A549 (cell line): ENCODE measurements around the gene MIB1.

Experiments used
- EP300 ChIP-seq, 2 experiments: fragments of >200 bp; sonication (Bioruptor Twin); formaldehyde crosslinking; IDR thresholded peaks; 2 replicates in 1 of 2; 3 replicates in 1 of 2; pipeline ENCODE4 v1.6.1; 2016 to 2017
- MAX ChIP-seq: IDR thresholded peaks from 2 replicates; pipeline ENCODE4 v1.6.1; 2012
- MAZ ChIP-seq: fragments of 150-350 bp; IDR thresholded peaks from 2 replicates; pipeline ENCODE4 v1.6.1; 2014; ENCODE audit warnings: antibody characterized with exemption, low read depth, low read length, borderline replicate concordance
- NPAS2 ChIP-seq: fragments of 250-450 bp; sonication (Bioruptor Pico); IDR thresholded peaks from 2 replicates; pipeline ENCODE4 v1.8.0; 2022; ENCODE audit warnings: mild to moderate bottlenecking, moderate library complexity, borderline replicate concordance
- POLR2A ChIP-seq: IDR thresholded peaks from 2 replicates; pipeline ENCODE4 v1.6.1; 2012; ENCODE audit warnings: mild to moderate bottlenecking, low read length
- POLR2AphosphoS2 ChIP-seq: conservative IDR thresholded peaks from 2 replicates; pipeline ENCODE4 v1.6.1; 2012; ENCODE audit warnings: low read length, improper control_type of control experiment, inconsistent platforms
- REST ChIP-seq: fragments of 200-600 bp; sonication (generic); IDR thresholded peaks from 2 replicates; pipeline ENCODE4 v1.6.1; 2016; ENCODE audit warnings: antibody characterized with exemption, mild to moderate bottlenecking, moderate library complexity
- ZFP36 ChIP-seq: fragments of 450-650 bp; IDR thresholded peaks from 2 replicates; pipeline ENCODE4 v1.6.1; 2014; ENCODE audit warnings: borderline replicate concordance; ENCODE audit not compliant: partially characterized antibody
- TF ChIP-seq, protein P1 (sequence below): fragments of >200 bp; sonication (Bioruptor Twin); formaldehyde crosslinking; IDR thresholded peaks from 3 replicates; pipeline ENCODE4 v1.5.1; 2016

- TF ChIP-seq, protein P1, sequence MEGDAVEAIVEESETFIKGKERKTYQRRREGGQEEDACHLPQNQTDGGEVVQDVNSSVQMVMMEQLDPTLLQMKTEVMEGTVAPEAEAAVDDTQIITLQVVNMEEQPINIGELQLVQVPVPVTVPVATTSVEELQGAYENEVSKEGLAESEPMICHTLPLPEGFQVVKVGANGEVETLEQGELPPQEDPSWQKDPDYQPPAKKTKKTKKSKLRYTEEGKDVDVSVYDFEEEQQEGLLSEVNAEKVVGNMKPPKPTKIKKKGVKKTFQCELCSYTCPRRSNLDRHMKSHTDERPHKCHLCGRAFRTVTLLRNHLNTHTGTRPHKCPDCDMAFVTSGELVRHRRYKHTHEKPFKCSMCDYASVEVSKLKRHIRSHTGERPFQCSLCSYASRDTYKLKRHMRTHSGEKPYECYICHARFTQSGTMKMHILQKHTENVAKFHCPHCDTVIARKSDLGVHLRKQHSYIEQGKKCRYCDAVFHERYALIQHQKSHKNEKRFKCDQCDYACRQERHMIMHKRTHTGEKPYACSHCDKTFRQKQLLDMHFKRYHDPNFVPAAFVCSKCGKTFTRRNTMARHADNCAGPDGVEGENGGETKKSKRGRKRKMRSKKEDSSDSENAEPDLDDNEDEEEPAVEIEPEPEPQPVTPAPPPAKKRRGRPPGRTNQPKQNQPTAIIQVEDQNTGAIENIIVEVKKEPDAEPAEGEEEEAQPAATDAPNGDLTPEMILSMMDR = no peak
- TF ChIP-seq REST (no peak), NPAS2 (CRISPR knock-in tag) (no peak), EP300 (IDR thresholded peaks at IDR 0.05) (no peak), MAX (no peak), POLR2A (no peak), POLR2AphosphoS2 (no peak), MAZ (no peak), ZFP36 (no peak)
Measured at GRCh38 chr18:21868770-21869169, 128.2 kb downstream of the MIB1 start.
